IPS-NIHi7 (cell line): ENCODE data around the gene NDUFB4.
"Not testable (repeated sequence)": the region's sequence is repeated elsewhere in the genome, so short reads cannot be mapped to it uniquely, and the experiment has no call there.

ENCODE experiments used
- DNase-seq: peaks from one replicate; pipeline ENCODE4 v3.0.0; 2012; ENCODE audit warnings: mixed read lengths; ENCODE audit errors: extremely low spot score

Gene NDUFB4

GRCh38 chr3:120637851-120638559 is 41.9 kb downstream of the NDUFB4 start:
- DNase-seq, result no peak

DNA sequence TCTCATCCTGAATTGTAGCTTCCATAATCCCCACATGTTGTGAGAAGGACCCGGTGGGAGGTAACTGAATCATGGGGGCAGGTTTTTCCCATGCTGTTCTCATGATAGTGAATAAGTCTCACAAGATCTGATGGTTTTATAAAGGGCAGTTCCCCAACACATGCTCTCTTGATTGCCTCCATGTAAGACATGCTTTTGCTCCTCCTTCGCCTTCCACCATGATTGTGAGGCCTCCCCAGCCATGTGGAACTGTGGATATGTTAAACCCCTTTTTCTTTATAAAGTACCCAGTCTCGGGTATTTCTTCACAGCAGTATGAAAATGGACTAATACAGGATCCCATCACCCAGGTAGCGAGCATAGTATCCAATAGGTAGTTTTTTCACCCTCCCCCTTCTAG is 42.7 kb downstream of the NDUFB4 start:
- not testable (repeated sequence) for DNase-seq

GRCh38 chr3:120640231-120640630 is 44.1 kb downstream of the NDUFB4 start:
- DNase-seq, result no peak

DNA sequence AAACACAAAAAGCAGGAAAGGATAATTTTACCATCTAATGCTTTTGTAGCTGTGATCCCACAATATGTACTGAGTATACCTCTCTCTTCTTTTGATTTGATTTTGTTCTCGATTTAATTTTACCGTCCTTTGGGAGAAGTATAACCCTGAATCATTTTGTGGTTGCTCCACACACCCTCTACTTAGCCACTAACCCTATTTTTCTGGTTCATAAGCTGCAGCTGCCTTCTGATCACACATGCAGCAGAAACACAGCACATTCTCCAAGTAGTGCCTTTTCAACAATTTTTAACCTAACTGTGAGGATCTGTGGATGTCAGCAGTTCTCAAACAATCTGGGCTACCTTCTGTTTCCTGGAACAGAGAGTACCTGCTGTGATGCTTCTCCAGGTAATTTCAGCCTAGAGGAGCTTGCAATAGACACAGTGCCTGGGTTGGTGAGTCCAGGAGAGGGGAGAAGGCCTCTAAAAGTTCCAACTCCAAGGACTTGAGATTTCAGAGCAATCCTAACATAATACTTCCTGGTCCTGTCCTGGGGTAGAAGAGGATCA is 45.6 kb downstream of the NDUFB4 start:
- no peak for DNase-seq

DNA sequence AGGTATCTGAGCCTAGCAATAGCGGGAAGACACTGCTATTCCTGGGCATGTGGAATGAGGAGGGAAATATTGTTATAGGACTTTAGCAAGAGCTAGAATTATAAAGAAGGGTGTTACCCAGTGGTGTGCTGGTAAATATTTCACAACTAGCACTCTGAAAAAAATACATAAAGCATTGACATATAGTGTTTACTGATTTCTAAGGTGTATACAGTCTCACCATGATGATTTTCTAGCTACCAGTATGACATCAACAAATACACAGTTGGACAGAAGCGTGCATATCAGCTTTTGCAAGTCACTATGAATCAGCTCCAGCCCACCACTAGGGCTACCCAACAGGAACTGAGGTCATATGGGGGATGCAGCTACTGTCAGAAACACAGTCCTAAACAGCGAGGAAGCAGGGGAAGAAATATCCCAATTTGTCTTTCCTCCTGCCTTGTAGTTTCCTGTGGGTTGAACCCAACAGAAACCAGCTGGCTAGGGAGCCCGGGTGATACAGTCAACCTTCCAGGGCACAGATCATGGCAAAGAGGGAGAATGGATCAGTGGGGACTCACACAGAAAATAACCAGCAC is 46.3 kb downstream of the NDUFB4 start:
- DNase-seq, result no peak

DNA sequence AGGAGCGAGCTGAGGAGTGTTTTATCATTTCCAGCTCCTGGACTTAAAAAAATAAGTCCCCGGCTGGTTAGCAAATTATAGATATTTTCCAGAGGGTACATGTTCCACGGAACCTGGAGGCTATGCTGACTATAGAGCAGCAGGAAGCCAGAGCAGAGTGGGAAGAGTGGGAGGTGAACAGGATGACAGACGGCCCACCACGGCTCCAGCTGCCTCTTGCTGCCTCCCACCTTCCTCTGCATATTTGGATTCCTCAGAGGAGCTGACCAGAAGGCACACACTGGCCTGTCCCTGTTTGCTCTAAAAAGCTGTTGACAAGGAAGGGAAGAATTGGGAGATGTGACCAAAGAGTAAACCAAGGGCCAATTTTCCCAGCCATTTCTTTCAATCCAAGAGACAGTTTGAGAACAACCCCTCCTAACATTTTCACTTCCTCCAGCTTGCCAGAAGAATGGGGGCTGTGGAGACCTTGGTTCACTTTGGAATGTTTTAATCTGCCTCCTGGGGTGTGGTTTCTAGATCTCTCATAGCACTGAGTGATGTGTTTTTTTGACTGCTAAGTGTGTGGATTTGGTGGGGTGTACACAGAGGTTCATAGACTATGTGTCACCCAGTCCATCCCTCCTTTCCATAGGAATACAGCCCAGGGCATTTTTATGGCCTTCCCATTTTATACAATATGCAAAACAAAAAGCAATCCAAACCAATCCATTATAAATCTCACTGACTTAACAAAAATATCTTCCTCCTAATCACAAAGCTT is 49.1 kb downstream of the NDUFB4 start:
- DNase-seq, result no peak

DNA sequence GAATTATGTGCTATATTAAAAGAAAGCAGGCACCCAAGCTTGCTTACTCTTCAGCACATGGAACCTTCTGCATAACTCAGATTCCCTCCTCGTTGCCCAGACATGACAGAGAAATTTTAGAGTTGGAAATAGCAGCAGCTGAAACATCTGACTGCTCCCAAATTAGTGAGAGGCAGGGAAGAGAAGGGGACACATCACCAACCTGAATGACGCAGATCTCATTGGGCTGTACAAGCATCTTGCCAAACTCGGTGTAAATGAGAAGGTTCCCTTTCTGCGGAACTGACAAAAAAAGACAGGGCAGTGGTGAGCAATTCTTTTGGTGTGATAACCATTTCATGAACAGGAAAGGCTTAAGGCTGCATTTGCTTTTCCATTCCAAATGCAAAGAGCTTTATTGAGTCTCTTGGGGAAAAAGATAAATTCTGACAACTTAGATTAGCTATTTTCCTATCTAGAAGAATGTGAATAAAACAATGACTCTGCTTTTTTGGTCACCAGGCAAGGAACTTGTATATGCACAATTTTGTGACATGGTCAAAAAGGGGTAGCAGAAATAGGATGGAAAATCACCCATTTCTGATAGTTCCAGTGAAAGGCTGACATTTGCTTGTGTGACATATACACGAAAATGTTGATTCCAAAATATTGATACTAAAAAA is 50.8 kb downstream of the NDUFB4 start:
- no peak for DNase-seq

DNA sequence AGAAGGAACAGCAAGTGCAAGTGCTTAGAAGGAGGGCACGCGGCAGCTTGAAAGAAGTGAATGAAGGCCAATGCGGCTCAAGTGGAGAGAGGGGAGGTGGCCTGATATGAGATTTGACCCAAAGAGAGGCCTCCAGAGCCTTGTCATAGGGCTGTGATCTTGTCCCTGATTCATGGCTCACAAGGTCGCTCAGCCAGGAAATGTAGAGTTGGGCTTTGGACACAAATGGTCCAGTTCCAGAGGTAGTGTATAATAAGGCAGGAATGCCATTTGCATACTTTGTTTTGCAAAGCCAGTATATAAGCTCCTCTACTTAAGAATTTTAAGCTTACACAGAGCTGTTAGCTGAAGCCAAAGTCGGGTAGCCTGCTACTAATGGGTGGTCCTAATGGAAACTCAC is 52.2 kb downstream of the NDUFB4 start:
- DNase-seq, result no peak

- DNase-seq, result no peak
Measured at GRCh38 chr3:120649830-120650233, 53.7 kb downstream of the NDUFB4 start.

DNA sequence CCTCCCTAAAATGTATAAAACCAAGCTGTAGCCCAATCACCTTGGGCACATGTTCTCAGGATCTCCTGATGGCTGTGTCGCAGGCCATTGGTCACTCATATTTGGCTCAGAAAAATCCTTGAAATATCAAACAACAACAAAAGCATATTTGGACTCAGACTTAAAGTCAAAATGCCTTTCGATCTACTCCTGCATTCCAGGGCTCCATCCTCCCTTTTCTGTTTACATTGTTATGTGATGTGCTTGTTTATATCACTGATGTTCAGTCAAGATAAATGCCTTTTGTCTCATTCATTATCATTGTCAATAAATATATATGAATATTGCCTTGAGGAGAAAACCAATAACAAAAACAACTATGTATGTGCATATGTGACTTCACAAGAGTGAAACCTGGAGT is 54.2 kb downstream of the NDUFB4 start:
- no peak for DNase-seq
